GM18909 (cell line): Measurements from ENCODE around the gene TBC1D17.
A peak's percentile ranks its signal among the peaks of the same experiment; 100 is the strongest.

Source experiments
- ATAC-seq: cut with Tn5 transposase; IDR thresholded peaks from one replicate; pipeline ENCODE4 v1.9.1; 2021; ENCODE audit warnings: mild to moderate bottlenecking; ENCODE audit not compliant: unreplicated experiment, poor library complexity

Gene TBC1D17

GRCh38 chr19:49859682-49860335, 17.7 kb upstream of the TBC1D17 start:
- ATAC-seq, result no peak

GRCh38 chr19:49860336-49861102, 17.0 kb upstream of the TBC1D17 start:
- ATAC-seq, result no peak

GRCh38 chr19:49861107-49861506, 16.4 kb upstream of the TBC1D17 start:
- ATAC-seq, result no peak

- ATAC-seq, result no peak
Observed at GRCh38 chr19:49861541-49862378, 15.7 kb upstream of the TBC1D17 start.

- ATAC-seq, result no peak
Observed at GRCh38 chr19:49862391-49863253, 14.9 kb upstream of the TBC1D17 start.

- ATAC-seq, result no peak
Observed at GRCh38 chr19:49863254-49863934, 14.1 kb upstream of the TBC1D17 start.

GRCh38 chr19:49863935-49864320, 13.6 kb upstream of the TBC1D17 start:
- no peak for ATAC-seq

GRCh38 chr19:49864890-49865289, 12.6 kb upstream of the TBC1D17 start:
- ATAC-seq, result no peak

GRCh38 chr19:49866933-49867782, 10.3 kb upstream of the TBC1D17 start, which contains the start of gene PNKP:
TSS of gene PNKP (minus strand) at chr19:49867576. CDS start at chr19:49867204, 372 bp downstream.
- peak; percentile 43 for ATAC-seq

GRCh38 chr19:49869009-49869483, 8.5 kb upstream of the TBC1D17 start:
- no peak for ATAC-seq

- ATAC-seq, result peak; percentile 66
Observed at GRCh38 chr19:49869484-49870308, 7.8 kb upstream of the TBC1D17 start.

- ATAC-seq, result no peak
Observed at GRCh38 chr19:49870309-49870901, 7.1 kb upstream of the TBC1D17 start.

- no peak for ATAC-seq
Observed at GRCh38 chr19:49871349-49871985, 6.0 kb upstream of the TBC1D17 start.

GRCh38 chr19:49872245-49873128, 5.0 kb upstream of the TBC1D17 start:
- ATAC-seq, result no peak

GRCh38 chr19:49873129-49873521, 4.4 kb upstream of the TBC1D17 start:
- no peak for ATAC-seq

- ATAC-seq, result no peak
Observed at GRCh38 chr19:49873834-49874233, 3.7 kb upstream of the TBC1D17 start.
